Ovary (tissue), 9 donors: ENCODE data around the gene HOXD9. TPM values are rescaled to one million over a fixed set of nuclear protein-coding genes. Genes with fewer than 3 reads are reported as not detected.

Experiments
- DNase-seq, 5 donors: peaks; one replicate each; pipeline ENCODE4 v3.0.0-alpha.2; 2019 to 2020
- H3K27ac ChIP-seq, 2 donors: fragments of 200-600 bp; one replicate each; pipeline versions ENCODE4 v1.5.1 to v1.8.0; 2019 to 2022
- H3K27me3 ChIP-seq: fragments of 200-600 bp; one replicate; pipeline ENCODE4 v1.8.0; 2022
- H3K36me3 ChIP-seq: fragments of 200-600 bp; sonication (generic); one replicate; pipeline ENCODE4 v1.5.1; 2019
- H3K4me1 ChIP-seq: one replicate; pipeline ENCODE4 v1.8.1; 2013; ENCODE audit warnings: mild to moderate bottlenecking, moderate library complexity; ENCODE audit not compliant: insufficient read depth
- H3K4me3 ChIP-seq: fragments of 200-600 bp; sonication (generic); one replicate; pipeline ENCODE4 v1.5.1; 2017
- H3K9me3 ChIP-seq, 2 donors: fragments of 200-600 bp in 1 of 2; sonication (generic) in 1 of 2; one replicate each; pipeline versions ENCODE4 v1.5.1 to v1.8.1; 2013 to 2019; ENCODE audit warnings: mild to moderate bottlenecking in 1 of 2, moderate library complexity in 1 of 2
- EP300 ChIP-seq: sonication (generic); formaldehyde crosslinking; IDR thresholded peaks from one replicate; pipeline ENCODE4 v1.6.1; 2017; ENCODE audit warnings: antibody characterized with exemption
- POLR2A ChIP-seq: fragments of 450-650 bp; IDR thresholded peaks from one replicate; pipeline ENCODE4 v1.6.1; 2017; ENCODE audit warnings: antibody characterized with exemption, mild to moderate bottlenecking, moderate library complexity
- WGBS, 3 donors: extraction: QIAGEN DNeasy Blood & Tissue Kit in 1 of 3; methylation state at CpG; one replicate each; pipeline versions ENCODE4 v1.1.5 to v1.1.7; 2013 to 2017; 5-methylcytosine and 5-hydroxymethylcytosine counted together
- intact Hi-C, 4 donors: fragments of 100-400 bp; cut with DNase I; formaldehyde crosslinking; loops; one replicate each; pipeline versions ENCODE4 v1.11.0 to v1.15.1; 2022 to 2023
- polyA plus RNA-seq, 2 donors: library from polyadenylated mRNA; stranded (reverse); fragments of 200-250 nt in 1 of 2; fragments of 350-450 nt in 1 of 2; fragmentation: Illumina TruSeq in 1 of 2; extraction: RNeasy Lipid Tissue Mini Kit (QIAGEN cat#74804) in 1 of 2; gene quantifications; one replicate each; pipeline ENCODE4 v1.2.3, GENCODE V29; 2013 to 2014
- total RNA-seq, 7 donors: library from RNA; depleted of rRNA in 2 of 7; stranded (reverse); fragments of >200 nt in 2 of 7; fragmentation: NEBNext Ultra II Directional in 3 of 7; extraction: Animal tissue kit (Norgen Biotek cat#: 25700) in 3 of 7; gene quantifications; one replicate each; pipeline versions ENCODE4 v1.1.0 to v1.2.4, GENCODE V29; 2016 to 2023
- TF ChIP-seq, protein P1 (sequence below), 3 donors: fragments of 450-650 bp in 2 of 3; fragments of 200-600 bp in 1 of 3; IDR thresholded peaks; one replicate each; pipeline versions ENCODE4 v1.5.1 to v1.8.0; 2016 to 2022; ENCODE audit warnings: antibody characterized with exemption in 3 of 3, mild to moderate bottlenecking in 1 of 3
- donor health status: DM: no; HTN: no; CAD: no; lungs with moderate emphysema.
- donor health status: DM: no; HTN: no; CAD: no.
- donor health status: Bipolar disorder and iron deficiency.
- donor health status: DM: yes; HTN: yes; CAD: no.
- donor health status: DM: no; HTN: no; CAD: no.
- donor health status: DM: yes; HTN: yes; CAD: no.

HOXD9 gene
- total and polyA plus RNA-seq, 9 donors = 9.7 to 20.6 (median 12.8) TPM

DNA sequence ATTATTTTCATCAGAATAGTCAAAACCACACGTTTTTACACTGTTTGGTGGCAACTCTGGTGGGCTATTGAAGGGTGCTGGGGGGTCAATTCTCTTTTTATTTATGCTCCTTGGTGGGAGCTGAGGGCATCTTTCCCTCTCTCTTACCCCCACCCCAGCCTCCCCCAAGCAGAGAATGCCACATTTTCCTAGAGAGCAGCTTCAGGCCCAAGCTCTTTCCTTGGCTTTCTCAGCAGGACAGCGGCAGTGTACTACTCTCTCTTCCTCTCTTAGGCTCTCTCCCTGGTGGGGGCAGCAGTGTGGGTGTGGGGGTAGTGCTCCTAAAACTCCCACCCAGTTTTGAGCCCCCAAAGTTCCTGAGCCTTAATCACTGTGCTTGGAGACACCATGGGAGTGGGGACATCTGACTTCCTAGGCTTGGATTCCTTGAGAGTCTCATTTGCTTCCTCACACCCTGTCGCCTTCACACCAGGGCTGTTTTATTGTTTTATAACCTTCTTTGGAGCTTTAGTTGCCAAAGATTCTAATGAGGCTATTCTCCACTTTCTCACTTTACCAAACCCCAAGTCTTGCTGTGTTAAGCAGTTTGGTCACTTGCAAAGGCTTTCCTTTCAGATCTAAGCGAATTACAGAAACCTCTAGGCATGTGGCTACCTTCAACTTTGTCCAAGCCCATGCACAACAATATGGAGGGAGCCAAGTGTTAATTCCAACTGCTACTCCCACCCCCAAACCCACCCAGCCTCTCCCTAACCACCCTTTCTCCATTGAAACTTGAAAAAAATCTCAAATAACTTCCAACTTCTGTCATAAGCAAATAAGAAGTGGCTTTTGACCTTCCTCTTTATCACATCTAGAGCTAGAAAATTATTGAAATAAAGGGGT is 22.8 kb downstream of the HOXD9 start:
- Histone ChIP-seq H3K27ac (no peak overlapping the region), H3K36me3 (no peaks in the 10 kb centered on the region), H3K27me3 (no peaks in the 10 kb centered on the region), H3K9me3 (no peaks in the 10 kb centered on the region), H3K4me3 (no peak overlapping the region), H3K4me1 (peaks cover 15% of the 10 kb centered on the region)
- intact Hi-C loops = loop anchor here in 1 of 4 donors (10.0 kb wide), 1 partner anchor 119 kb away; the partner anchor contains the start of gene MTX2
- 77 to 81% (median 78%) methylated on average over 4 of the region's 4 CpGs for WGBS, 3 donors
- no peak for DNase-seq
- TF ChIP-seq POLR2A = no peak
- TF ChIP-seq, protein P1, sequence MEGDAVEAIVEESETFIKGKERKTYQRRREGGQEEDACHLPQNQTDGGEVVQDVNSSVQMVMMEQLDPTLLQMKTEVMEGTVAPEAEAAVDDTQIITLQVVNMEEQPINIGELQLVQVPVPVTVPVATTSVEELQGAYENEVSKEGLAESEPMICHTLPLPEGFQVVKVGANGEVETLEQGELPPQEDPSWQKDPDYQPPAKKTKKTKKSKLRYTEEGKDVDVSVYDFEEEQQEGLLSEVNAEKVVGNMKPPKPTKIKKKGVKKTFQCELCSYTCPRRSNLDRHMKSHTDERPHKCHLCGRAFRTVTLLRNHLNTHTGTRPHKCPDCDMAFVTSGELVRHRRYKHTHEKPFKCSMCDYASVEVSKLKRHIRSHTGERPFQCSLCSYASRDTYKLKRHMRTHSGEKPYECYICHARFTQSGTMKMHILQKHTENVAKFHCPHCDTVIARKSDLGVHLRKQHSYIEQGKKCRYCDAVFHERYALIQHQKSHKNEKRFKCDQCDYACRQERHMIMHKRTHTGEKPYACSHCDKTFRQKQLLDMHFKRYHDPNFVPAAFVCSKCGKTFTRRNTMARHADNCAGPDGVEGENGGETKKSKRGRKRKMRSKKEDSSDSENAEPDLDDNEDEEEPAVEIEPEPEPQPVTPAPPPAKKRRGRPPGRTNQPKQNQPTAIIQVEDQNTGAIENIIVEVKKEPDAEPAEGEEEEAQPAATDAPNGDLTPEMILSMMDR (IDR thresholded peaks at IDR 0.05) = no peak

DNA sequence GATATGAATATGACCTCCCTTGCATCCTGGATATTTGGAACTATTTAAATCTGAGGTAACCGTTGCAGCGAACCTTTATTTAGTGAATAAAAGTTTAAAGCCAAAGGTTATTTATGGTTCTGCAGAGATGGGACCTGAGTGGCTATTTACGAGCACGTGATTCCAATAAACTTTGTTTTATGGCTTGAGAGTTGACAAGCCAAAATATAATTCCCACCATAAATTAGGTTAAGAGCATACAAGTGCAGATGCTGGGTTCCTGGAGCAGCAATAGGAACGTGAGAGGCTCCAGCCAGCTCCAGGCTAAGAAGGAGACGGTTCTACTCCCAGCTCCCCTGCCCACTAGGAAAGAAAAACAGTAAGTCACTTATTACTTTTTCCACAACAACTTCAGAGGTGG is 23.6 kb downstream of the HOXD9 start:
- H3K27me3 ChIP-seq = no peaks in the 10 kb centered on the region
- intact Hi-C loops = loop anchor here in 1 of 4 donors (10.0 kb wide), 1 partner anchor 119 kb away; the partner anchor contains the start of gene MTX2

DNA sequence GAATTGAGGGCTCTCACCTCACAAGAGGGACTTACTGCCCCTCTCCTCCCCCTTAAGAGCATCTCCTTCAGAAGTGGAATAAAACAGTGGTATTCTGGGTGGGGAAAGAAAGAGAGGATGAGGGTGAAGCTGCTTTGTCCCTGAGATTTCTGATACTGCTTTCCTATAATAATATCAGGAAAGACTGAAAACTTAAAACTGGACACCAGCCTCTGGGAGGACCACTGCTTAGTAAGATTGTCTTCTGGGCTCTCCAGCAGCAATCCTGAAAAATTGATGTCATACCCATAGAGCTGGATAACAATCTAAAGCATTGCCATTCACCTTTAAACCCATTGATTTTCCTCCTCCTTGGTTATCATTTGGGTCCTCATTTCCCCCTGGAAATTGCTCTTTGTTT is 24.1 kb downstream of the HOXD9 start:
- Histone ChIP-seq H3K27me3 (no peaks in the 10 kb centered on the region), H3K9me3 (no peaks in the 10 kb centered on the region), H3K4me1 (peaks cover 10% of the 10 kb centered on the region), H3K27ac (no peak overlapping the region), H3K4me3 (no peak overlapping the region), H3K36me3 (no peaks in the 10 kb centered on the region)
- intact Hi-C loops = loop anchor here in 1 of 4 donors (10.0 kb wide), 1 partner anchor 118 kb away; the partner anchor contains the start of gene MTX2
- TF ChIP-seq EP300 (no peak), POLR2A (no peak)
- TF ChIP-seq, protein P1 (IDR thresholded peaks at IDR 0.05) = no peak
- no peak for DNase-seq

More for the DNA sequence above, 23.6 kb downstream of the HOXD9 start:
- no peak for DNase-seq
- Histone ChIP-seq H3K36me3 (no peaks in the 10 kb centered on the region), H3K4me1 (peaks cover 12% of the 10 kb centered on the region), H3K9me3 (no peaks in the 10 kb centered on the region), H3K4me3 (no peak overlapping the region), H3K27ac (no peak overlapping the region)
- 63 to 81% (median 75%) methylated on average over 6 of the region's 6 CpGs for WGBS, 3 donors
- no peak for TF ChIP-seq EP300
- no peak for TF ChIP-seq POLR2A
- TF ChIP-seq, protein P1 (IDR thresholded peaks at IDR 0.05) = no peak

DNA sequence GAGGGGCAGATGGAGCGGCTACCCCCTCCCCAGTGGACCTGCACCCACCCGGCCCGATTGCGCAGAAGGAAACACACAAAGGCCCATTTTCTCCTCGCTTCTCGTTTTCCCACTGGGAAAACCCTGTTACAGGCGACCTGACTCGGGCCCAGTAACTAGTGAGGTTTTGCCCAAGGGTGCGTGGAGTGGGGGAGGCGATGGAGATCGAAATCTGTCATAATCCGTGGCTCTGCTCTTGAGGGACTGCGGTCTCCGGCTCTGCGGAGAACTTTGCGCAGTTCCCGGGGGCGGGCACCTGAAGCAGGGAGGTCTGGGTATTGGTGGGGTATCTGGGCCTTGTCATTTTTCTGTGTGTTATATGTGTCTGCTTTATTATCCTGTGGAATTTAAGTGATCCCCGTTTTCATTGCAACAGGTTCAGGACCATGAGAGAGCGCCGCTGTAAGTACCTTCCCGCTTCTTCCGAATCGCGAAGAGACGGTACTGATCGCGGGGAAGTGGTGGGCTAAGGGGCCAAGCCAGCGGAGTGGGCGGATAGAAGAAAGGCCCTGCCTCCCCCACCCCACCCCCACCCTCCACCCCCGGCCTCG is 24.8 kb downstream of the HOXD9 start:
- Histone ChIP-seq H3K4me3 (no peak overlapping the region), H3K9me3 (no peaks in the 10 kb centered on the region), H3K27me3 (no peaks in the 10 kb centered on the region), H3K36me3 (no peaks in the 10 kb centered on the region), H3K4me1 (peaks cover 10% of the 10 kb centered on the region), H3K27ac (no peak overlapping the region)
- TF ChIP-seq, protein P1 (IDR thresholded peaks at IDR 0.05) = no peak
- TF ChIP-seq EP300 (no peak), POLR2A (no peak)
- 75 to 89% (median 87%) methylated on average over 32 of the region's 32 CpGs for WGBS, 3 donors
- intact Hi-C loops = loop anchor here in 1 of 4 donors (10.0 kb wide), 1 partner anchor 117 kb away; the partner anchor contains the start of gene MTX2
- DNase-seq = no peak
